GM18867 (cell line): Measurements from ENCODE around the gene TRAPPC3L.
A peak's percentile ranks its signal among the peaks of the same experiment; 100 is the strongest.

ENCODE experiments used
- ATAC-seq: cut with Tn5 transposase; IDR thresholded peaks from one replicate; pipeline ENCODE4 v1.9.1; 2021; ENCODE audit warnings: mild to moderate bottlenecking, moderate library complexity; ENCODE audit not compliant: unreplicated experiment

The TRAPPC3L gene

GRCh38 chr6:116560130-116560529, 14.6 kb upstream of the TRAPPC3L start:
- no peak for ATAC-seq

GRCh38 chr6:116557893-116558292, 12.4 kb upstream of the TRAPPC3L start:
- no peak for ATAC-seq

GRCh38 chr6:116556814-116557415, 11.4 kb upstream of the TRAPPC3L start:
- no peak for ATAC-seq

- ATAC-seq, result no peak
These were observed 10.6 kb upstream of the TRAPPC3L start for GRCh38 chr6:116556065-116556464.

- ATAC-seq, result no peak
These were observed 8.0 kb upstream of the TRAPPC3L start, which contains the start of gene CALHM4 for GRCh38 chr6:116553451-116553850. CALHM4 (plus strand) TSS chr6:116553751; CDS start chr6:116553794, 43 bp downstream.

- no peak for ATAC-seq
These were observed 5.3 kb upstream of the TRAPPC3L start for GRCh38 chr6:116550796-116551195.

GRCh38 chr6:116547358-116547757, 1.9 kb upstream of the TRAPPC3L start:
- no peak for ATAC-seq

- no peak for ATAC-seq
These were observed 2.3 kb downstream of the TRAPPC3L start for GRCh38 chr6:116543149-116543548.

- ATAC-seq, result no peak
These were observed 3.1 kb downstream of the TRAPPC3L start for GRCh38 chr6:116542426-116542825.

GRCh38 chr6:116536216-116536621, 9.3 kb downstream of the TRAPPC3L start:
- peak; percentile 69 for ATAC-seq

GRCh38 chr6:116535109-116535508, 10.4 kb downstream of the TRAPPC3L start:
- no peak for ATAC-seq

GRCh38 chr6:116533233-116533957, 12.1 kb downstream of the TRAPPC3L start:
- ATAC-seq, result no peak

- peak; percentile 70 for ATAC-seq
These were observed 13.6 kb downstream of the TRAPPC3L start for GRCh38 chr6:116531675-116532570.

GRCh38 chr6:116530436-116530835, 15.0 kb downstream of the TRAPPC3L start:
- no peak for ATAC-seq

- ATAC-seq, result no peak
These were observed 15.8 kb downstream of the TRAPPC3L start for GRCh38 chr6:116529466-116530290.

- ATAC-seq, result no peak
These were observed 16.7 kb downstream of the TRAPPC3L start for GRCh38 chr6:116528780-116529179.

GRCh38 chr6:116528133-116528532, 17.4 kb downstream of the TRAPPC3L start:
- no peak for ATAC-seq

- no peak for ATAC-seq
These were observed 21.2 kb downstream of the TRAPPC3L start for GRCh38 chr6:116524236-116524635.

- ATAC-seq, result no peak
These were observed 22.6 kb downstream of the TRAPPC3L start for GRCh38 chr6:116522896-116523295.

GRCh38 chr6:116518621-116519368, 26.7 kb downstream of the TRAPPC3L start:
- no peak for ATAC-seq
